Retinal pigment epithelial cell (primary cell): ENCODE measurements around the gene DIAPH3.

Experiments
- DNase-seq: peaks from one replicate; pipeline ENCODE4 v3.0.0-alpha.2; 2010; ENCODE audit warnings: low read depth
- H3K4me3 ChIP-seq: 2 replicates; pipeline ENCODE4 v1.5.1; 2011; ENCODE audit warnings: mild to moderate bottlenecking, low read length, control low read depth, moderate library complexity
- TF ChIP-seq, protein P1 (sequence below): conservative IDR thresholded peaks from 2 replicates; pipeline ENCODE4 v1.5.1; 2011; ENCODE audit warnings: low read depth, low read length, control low read depth, inconsistent platforms

DIAPH3 gene

DNA sequence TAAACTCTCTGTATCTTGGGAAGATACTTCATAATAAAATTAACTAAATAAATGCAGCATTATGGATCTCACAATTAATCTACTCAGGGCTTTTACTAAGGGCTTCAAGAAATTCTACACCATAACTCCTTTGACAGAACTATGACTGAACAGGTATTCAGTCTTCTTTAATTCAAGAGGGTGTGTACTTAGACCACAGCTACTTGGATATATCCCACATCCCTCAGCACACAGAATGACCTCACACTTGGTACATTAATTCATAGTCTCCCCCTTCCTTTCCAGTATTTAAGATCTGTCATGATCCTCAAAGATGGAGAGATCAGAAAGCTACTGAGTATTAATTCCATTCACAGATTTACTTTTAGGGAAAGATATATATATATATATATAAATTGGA, 11.6 kb downstream of the DIAPH3 start:
- H3K4me3 ChIP-seq = no peak overlapping the region
- no peak for DNase-seq
- TF ChIP-seq, protein P1, sequence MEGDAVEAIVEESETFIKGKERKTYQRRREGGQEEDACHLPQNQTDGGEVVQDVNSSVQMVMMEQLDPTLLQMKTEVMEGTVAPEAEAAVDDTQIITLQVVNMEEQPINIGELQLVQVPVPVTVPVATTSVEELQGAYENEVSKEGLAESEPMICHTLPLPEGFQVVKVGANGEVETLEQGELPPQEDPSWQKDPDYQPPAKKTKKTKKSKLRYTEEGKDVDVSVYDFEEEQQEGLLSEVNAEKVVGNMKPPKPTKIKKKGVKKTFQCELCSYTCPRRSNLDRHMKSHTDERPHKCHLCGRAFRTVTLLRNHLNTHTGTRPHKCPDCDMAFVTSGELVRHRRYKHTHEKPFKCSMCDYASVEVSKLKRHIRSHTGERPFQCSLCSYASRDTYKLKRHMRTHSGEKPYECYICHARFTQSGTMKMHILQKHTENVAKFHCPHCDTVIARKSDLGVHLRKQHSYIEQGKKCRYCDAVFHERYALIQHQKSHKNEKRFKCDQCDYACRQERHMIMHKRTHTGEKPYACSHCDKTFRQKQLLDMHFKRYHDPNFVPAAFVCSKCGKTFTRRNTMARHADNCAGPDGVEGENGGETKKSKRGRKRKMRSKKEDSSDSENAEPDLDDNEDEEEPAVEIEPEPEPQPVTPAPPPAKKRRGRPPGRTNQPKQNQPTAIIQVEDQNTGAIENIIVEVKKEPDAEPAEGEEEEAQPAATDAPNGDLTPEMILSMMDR = no peak

- H3K4me3 ChIP-seq = no peak overlapping the region
- DNase-seq = no peak
- TF ChIP-seq, protein P1 = no peak
These were observed 13.2 kb downstream of the DIAPH3 start for GRCh38 chr13:60150538-60150937.

- TF ChIP-seq, protein P1 = no peak
- DNase-seq = no peak
- H3K4me3 ChIP-seq = no peak overlapping the region
These were observed 14.8 kb downstream of the DIAPH3 start for GRCh38 chr13:60148918-60149317.

GRCh38 chr13:60147361-60147760, 16.4 kb downstream of the DIAPH3 start:
- TF ChIP-seq, protein P1 = no peak
- no peak for DNase-seq
- H3K4me3 ChIP-seq = no peak overlapping the region

DNA sequence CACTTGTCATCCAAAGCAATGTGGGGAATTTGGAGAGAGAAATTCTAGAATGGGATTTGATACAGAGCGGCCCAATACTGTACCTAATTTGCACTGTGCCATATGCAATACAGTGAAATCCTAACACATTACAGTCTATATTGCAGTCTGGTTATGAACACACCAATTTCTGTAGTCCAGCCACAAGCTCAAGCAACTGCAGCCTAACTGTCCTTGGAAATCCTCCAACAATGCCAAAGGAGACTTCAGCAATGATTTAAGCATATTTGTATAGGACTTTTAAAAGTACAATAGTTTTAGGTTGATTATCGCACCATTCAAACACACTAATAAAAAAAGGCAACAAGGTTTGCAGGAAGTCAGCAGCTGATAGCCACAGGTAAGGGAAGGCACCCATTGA, 17.3 kb downstream of the DIAPH3 start:
- TF ChIP-seq, protein P1 = no peak
- DNase-seq = no peak
- no peak overlapping the region for H3K4me3 ChIP-seq

DNA sequence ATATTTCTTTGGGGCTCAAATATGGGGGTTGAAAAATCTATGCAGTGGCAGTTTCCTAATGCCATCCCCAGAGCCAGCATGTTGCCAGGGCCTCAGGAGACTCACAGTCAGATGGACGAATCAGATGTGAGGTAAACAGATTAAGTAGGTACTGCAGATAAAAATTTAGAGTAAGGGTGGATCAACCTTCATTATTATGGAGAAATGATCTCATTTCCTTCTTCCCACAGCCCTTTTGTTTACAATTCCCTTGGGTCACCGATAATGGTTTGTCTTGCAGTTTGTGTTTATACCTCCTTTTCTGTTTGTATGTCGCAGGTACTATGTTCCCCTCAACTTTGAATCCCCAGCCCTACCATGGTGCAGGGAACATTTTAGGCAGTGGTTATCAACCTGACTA, 20.0 kb downstream of the DIAPH3 start:
- DNase-seq = no peak
- H3K4me3 ChIP-seq = no peak overlapping the region
- TF ChIP-seq, protein P1 = no peak

GRCh38 chr13:60139272-60139671, 24.5 kb downstream of the DIAPH3 start:
- TF ChIP-seq, protein P1 = no peak
- no peak overlapping the region for H3K4me3 ChIP-seq
- DNase-seq = no peak
